ENCODE results near the gene MRPL41.
"Not testable (repeated sequence)": the region's sequence is repeated elsewhere in the genome, so short reads cannot be mapped to it uniquely, and the experiment has no call there.

MRPL41 gene

GRCh38 chr9:137522746-137523455 is 28.8 kb upstream of the MRPL41 start:
- FAIRE-seq: no peak

GRCh38 chr9:137524161-137524980 is 27.3 kb upstream of the MRPL41 start:
- FAIRE-seq: no peak

- no peak for FAIRE-seq
Measured at GRCh38 chr9:137524981-137525317, 26.7 kb upstream of the MRPL41 start.

GRCh38 chr9:137530331-137530730 is 21.3 kb upstream of the MRPL41 start:
- FAIRE-seq: no peak

- FAIRE-seq: no peak
Measured at GRCh38 chr9:137531099-137531765, 20.4 kb upstream of the MRPL41 start.

GRCh38 chr9:137532891-137533468 is 18.7 kb upstream of the MRPL41 start:
- FAIRE-seq: not testable (repeated sequence)

- no peak for FAIRE-seq
Measured at GRCh38 chr9:137534256-137535119, 17.2 kb upstream of the MRPL41 start.

- FAIRE-seq: no peak
Measured at GRCh38 chr9:137535120-137535428, 16.6 kb upstream of the MRPL41 start.

GRCh38 chr9:137536594-137537131 is 15.0 kb upstream of the MRPL41 start:
- FAIRE-seq: not testable (repeated sequence)

- FAIRE-seq: no peak
Measured at GRCh38 chr9:137538058-137538457, 13.6 kb upstream of the MRPL41 start.

- FAIRE-seq: no peak
Measured at GRCh38 chr9:137540536-137540935, 11.1 kb upstream of the MRPL41 start.

GRCh38 chr9:137542486-137542885 is 9.2 kb upstream of the MRPL41 start:
- FAIRE-seq: no peak

GRCh38 chr9:137543237-137543963 is 8.3 kb upstream of the MRPL41 start:
- FAIRE-seq: no peak

- FAIRE-seq: no peak
Measured at GRCh38 chr9:137544176-137544760, 7.4 kb upstream of the MRPL41 start.

- FAIRE-seq: no peak
Measured at GRCh38 chr9:137545123-137545522, 6.6 kb upstream of the MRPL41 start.

GRCh38 chr9:137547687-137548543 is 3.8 kb upstream of the MRPL41 start:
- FAIRE-seq: no peak

GRCh38 chr9:137550231-137550621 is 1.5 kb upstream of the MRPL41 start, which contains the start of gene PNPLA7:
Gene PNPLA7 (minus strand): TSS chr9:137550402. CDS start chr9:137550197, 205 bp downstream.
- FAIRE-seq: no peak

- not testable (repeated sequence) for FAIRE-seq
Measured at GRCh38 chr9:137550958-137551263, 768 bp upstream of the MRPL41 start.

GRCh38 chr9:137552022-137552768 is 516 bp downstream of the MRPL41 start:
- FAIRE-seq: no peak

- FAIRE-seq: not testable (repeated sequence)
Measured at GRCh38 chr9:137553654-137554053, 2.0 kb downstream of the MRPL41 start.

All from TTC549 (cell line).